Measurements from ENCODE around the gene SPATS2L.

- TF ChIP-seq CTCF (conservative IDR thresholded peaks at IDR 0.05 in 1 of 2, IDR thresholded peaks at IDR 0.05 in 1 of 2; ENCODE audit: extremely low read depth in 1 of 2, insufficient read depth in 1 of 2, low read depth in 1 of 2, low read length in 2 of 2) (no peak), EZH2 (IDR thresholded peaks at IDR 0.05; ENCODE audit: borderline replicate concordance, low read length) (no peak)
These were observed 170.3 kb downstream of the SPATS2L start for GRCh38 chr2:200476836-200477235.
